ENCODE measurements around the gene DCUN1D2. TPM values are rescaled to one million over a fixed set of nuclear protein-coding genes. Genes with fewer than 3 reads are reported as not detected.
A peak's percentile ranks its signal among the peaks of the same experiment; 100 is the strongest.

The DCUN1D2 gene
- total RNA-seq, 4 donors from 2014 or later: 8.7 to 51.7 (median 18.3) TPM

GRCh38 chr13:113410472-113411201 lies 79.9 kb downstream of the DCUN1D2 start:
- Histone ChIP-seq H3K27me3 (peaks cover 30% of the 10 kb centered on the region), H3K36me3 (no peaks in the 10 kb centered on the region), H3K9me3 (no peaks in the 10 kb centered on the region), H3K4me3 (peak overlapping the region; percentile 16), H3K4me1 (peaks cover 24% of the 10 kb centered on the region), H3K27ac (peak overlapping the region; percentile 91)
- TF ChIP-seq POLR2A (IDR thresholded peaks at IDR 0.05): no peak
- TF ChIP-seq, protein P1, sequence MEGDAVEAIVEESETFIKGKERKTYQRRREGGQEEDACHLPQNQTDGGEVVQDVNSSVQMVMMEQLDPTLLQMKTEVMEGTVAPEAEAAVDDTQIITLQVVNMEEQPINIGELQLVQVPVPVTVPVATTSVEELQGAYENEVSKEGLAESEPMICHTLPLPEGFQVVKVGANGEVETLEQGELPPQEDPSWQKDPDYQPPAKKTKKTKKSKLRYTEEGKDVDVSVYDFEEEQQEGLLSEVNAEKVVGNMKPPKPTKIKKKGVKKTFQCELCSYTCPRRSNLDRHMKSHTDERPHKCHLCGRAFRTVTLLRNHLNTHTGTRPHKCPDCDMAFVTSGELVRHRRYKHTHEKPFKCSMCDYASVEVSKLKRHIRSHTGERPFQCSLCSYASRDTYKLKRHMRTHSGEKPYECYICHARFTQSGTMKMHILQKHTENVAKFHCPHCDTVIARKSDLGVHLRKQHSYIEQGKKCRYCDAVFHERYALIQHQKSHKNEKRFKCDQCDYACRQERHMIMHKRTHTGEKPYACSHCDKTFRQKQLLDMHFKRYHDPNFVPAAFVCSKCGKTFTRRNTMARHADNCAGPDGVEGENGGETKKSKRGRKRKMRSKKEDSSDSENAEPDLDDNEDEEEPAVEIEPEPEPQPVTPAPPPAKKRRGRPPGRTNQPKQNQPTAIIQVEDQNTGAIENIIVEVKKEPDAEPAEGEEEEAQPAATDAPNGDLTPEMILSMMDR (IDR thresholded peaks at IDR 0.05): no peak
- no peak for TF ChIP-seq EP300 (IDR thresholded peaks at IDR 0.05)
- WGBS: 53% methylated on average over 15 of the region's 34 CpGs
- peak in 1 of 2 donors; percentile 80 for DNase-seq (ENCODE audit: low spot score in 2 of 2)

DNA sequence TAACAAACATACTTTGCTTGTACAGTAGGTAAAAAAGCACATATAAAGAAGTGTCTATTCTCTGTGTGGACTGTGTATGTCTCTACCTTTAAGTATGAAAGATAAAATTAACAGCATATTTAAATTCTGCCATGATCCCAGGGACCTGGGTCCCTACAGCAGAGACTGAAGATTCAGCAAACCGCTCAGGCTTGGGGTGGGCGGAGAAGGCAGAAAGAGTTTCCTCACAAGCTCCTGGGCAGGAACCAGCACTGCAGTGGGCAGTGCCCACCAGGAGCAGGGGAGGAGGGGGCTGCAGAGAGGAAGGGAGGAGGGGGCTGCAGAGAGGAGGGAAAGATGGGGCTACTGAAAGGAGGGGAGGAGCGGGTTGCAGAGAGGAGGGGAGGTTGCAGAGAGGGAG lies 81.9 kb downstream of the DCUN1D2 start:
- Histone ChIP-seq H3K27ac (no peak overlapping the region), H3K4me3 (no peak overlapping the region), H3K36me3 (no peaks in the 10 kb centered on the region), H3K4me1 (peaks cover 17% of the 10 kb centered on the region), H3K9me3 (no peaks in the 10 kb centered on the region), H3K27me3 (peaks cover 32% of the 10 kb centered on the region)
- WGBS: 76% methylated on average over 3 of the region's 3 CpGs
- no peak for TF ChIP-seq POLR2A (IDR thresholded peaks at IDR 0.05)
- TF ChIP-seq, protein P1 (IDR thresholded peaks at IDR 0.05): no peak
- TF ChIP-seq POLR2AphosphoS5 (IDR thresholded peaks at IDR 0.05): no peak
- no peak for TF ChIP-seq EP300 (IDR thresholded peaks at IDR 0.05)
- DNase-seq (ENCODE audit: low spot score in 2 of 2): peak in 1 of 2 donors; percentile 44

DNA sequence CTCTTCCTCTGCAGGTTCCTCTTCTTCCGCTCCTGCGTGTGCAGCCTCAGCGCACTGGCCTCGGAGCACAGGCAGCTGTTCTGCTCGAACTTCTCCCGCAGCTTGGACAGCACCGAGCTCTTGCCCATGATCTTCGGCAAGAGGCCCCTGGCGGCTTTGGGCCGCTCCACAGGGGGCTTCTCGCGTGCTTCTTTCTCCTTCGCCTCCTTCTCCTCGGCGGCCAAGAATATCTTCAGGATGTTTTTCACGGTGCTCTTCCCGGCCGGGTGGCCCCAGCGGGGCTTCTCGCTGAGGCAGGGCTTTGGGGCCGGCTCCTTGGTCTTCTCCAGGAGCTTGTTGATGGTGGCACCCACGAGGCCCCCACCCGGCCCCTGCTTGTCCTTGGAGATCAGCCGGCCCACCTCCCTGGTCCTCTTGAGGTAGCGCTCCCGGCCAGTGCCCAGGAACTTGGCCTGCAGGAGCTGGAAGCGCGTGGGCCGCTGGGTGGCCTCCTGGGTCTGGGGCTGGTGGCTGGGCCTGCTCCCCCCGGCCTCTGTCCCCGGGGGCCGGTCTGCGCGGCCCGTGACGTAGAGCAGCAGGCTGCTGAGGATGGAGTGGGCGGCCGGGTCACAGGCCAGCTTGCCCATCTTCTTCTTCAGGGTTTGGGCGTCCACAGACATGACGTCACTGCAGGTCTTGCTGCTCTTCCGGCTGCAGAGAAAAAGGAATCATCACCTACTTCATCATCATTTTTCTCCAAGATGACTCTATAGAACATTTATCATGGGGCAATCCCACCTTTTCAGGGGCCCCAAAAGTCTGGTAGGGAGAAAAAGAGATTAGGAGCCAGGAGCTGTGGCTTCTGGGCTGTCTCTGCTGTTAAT lies 82.7 kb downstream of the DCUN1D2 start:
- no peak overlapping the region for H3K4me3 ChIP-seq
- TF ChIP-seq POLR2A (IDR thresholded peaks at IDR 0.05): no peak
- no peak for TF ChIP-seq POLR2AphosphoS5 (IDR thresholded peaks at IDR 0.05)
- TF ChIP-seq EP300 (IDR thresholded peaks at IDR 0.05): no peak
- TF ChIP-seq, protein P1 (IDR thresholded peaks at IDR 0.05): no peak
- no peaks in the 10 kb centered on the region for H3K9me3 ChIP-seq
- peaks cover 32% of the 10 kb centered on the region for H3K27me3 ChIP-seq
- 84% methylated on average over 27 of the region's 41 CpGs for WGBS
- peaks cover 17% of the 10 kb centered on the region for H3K4me1 ChIP-seq
- H3K27ac ChIP-seq: no peak overlapping the region
- peak; percentile 65 to 71 for DNase-seq (ENCODE audit: low spot score in 2 of 2)
- H3K36me3 ChIP-seq: no peaks in the 10 kb centered on the region

DNA sequence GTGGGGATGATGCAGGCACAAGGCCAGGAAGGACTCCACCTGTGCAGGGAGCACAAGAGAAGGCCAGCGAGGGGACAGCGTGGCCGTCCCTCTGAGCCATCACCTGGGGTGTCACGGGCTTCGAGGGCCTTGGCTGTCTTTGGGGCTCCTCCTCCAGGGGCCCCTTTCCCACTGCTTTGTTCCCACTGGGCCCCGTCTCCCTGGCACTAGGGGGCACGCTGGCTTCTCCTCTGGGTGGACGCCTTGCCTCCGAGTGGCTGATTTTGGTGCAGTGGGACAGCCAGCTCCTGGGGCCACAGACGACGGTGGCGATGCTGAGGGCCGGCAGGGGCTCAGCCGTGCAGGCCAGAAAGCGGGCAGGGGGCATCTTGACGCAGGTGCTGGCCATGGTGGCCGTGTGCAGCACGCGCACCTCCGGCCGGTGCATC lies 83.4 kb downstream of the DCUN1D2 start:
- Histone ChIP-seq H3K4me3 (no peak overlapping the region), H3K27ac (no peak overlapping the region), H3K27me3 (peaks cover 37% of the 10 kb centered on the region), H3K9me3 (no peaks in the 10 kb centered on the region), H3K36me3 (no peaks in the 10 kb centered on the region), H3K4me1 (peaks cover 18% of the 10 kb centered on the region)
- TF ChIP-seq POLR2A (IDR thresholded peaks at IDR 0.05): no peak
- 93% methylated on average over 14 of the region's 21 CpGs for whole genome bisulfite sequencing
- peak; percentile 51 to 67 for DNase-seq (ENCODE audit: low spot score in 2 of 2)

GRCh38 chr13:113406321-113407102 lies 84.0 kb downstream of the DCUN1D2 start:
- Histone ChIP-seq H3K27me3 (peaks cover 43% of the 10 kb centered on the region), H3K27ac (no peak overlapping the region), H3K4me1 (peaks cover 20% of the 10 kb centered on the region), H3K9me3 (no peaks in the 10 kb centered on the region), H3K36me3 (no peaks in the 10 kb centered on the region), H3K4me3 (no peak overlapping the region)
- TF ChIP-seq EP300 (IDR thresholded peaks at IDR 0.05): no peak
- TF ChIP-seq, protein P1 (IDR thresholded peaks at IDR 0.05): no peak
- no peak for TF ChIP-seq POLR2AphosphoS5 (IDR thresholded peaks at IDR 0.05)
- no peak for TF ChIP-seq POLR2A (IDR thresholded peaks at IDR 0.05)
- DNase-seq (ENCODE audit: low spot score in 2 of 2): peak; percentile 46 to 71
- WGBS: 84% methylated on average over 28 of the region's 28 CpGs
